ENCODE measurements around the gene GSK3B.

GRCh38 chr3:119778811-119779210, 315.4 kb downstream of the GSK3B start:
- TF ChIP-seq POLR2A (IDR thresholded peaks at IDR 0.05) (no peak), CTCF (IDR thresholded peaks at IDR 0.05) (no peak), POLR2AphosphoS5 (IDR thresholded peaks at IDR 0.05; ENCODE audit: insufficient read depth in 1 of 2, low read depth in 1 of 2) (no peak)

All from vagina (tissue), 2 donors.